GM18499 (cell line): ENCODE results near the gene TSC2.
"Not testable (repeated sequence)": the region's sequence is repeated elsewhere in the genome, so short reads cannot be mapped to it uniquely, and the experiment has no call there.

Experiments
- ATAC-seq: cut with Tn5 transposase; IDR thresholded peaks from one replicate; pipeline ENCODE4 v1.9.1; 2021; ENCODE audit warnings: moderate number of reproducible peaks; ENCODE audit not compliant: insufficient read depth, unreplicated experiment

Gene TSC2

GRCh38 chr16:2028620-2029220, 19.1 kb upstream of the TSC2 start:
- ATAC-seq = no peak

DNA sequence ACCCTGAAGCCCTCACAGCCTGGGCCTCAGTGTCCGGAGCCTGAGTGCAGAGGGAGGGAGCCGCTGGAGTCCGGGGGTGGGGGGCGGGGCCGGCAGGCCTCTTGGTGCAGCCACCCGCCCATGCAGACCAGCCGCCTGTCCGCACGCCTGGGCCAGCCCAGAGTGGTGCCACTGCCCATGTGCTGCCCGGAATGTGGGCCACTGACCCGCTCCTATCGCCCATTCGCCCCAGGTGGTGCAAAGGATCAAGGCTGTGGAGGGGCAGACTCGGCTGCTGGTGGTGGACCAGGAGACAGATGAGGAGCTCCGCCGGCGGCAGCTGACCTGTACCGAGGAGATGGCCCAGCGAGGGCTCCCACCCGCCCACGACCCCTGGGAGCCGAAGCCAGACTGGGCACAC, 18.4 kb upstream of the TSC2 start:
- no peak for ATAC-seq

DNA sequence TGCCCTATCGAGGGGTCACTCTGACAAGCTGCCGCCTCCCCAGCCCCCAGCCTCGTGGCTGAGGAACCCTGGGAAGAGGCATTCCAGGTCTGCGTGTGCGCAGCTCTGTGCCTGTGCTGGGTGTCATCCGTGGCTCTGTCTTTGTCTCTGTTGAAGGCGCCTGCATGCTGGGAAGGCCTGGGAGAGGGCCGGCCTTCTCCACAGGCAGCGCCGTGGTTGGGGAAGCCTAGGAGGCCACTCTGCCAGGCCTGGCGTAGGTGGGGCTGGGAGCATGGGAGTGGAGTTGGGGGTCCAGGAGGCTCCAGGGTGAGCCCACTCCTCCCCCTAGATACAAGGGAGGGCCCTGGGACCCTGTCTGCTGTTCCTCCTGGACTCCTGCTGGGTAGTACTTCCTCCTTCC, 17.7 kb upstream of the TSC2 start:
- no peak for ATAC-seq

- no peak for ATAC-seq
Observed at GRCh38 chr16:2031081-2031577, 16.7 kb upstream of the TSC2 start.

DNA sequence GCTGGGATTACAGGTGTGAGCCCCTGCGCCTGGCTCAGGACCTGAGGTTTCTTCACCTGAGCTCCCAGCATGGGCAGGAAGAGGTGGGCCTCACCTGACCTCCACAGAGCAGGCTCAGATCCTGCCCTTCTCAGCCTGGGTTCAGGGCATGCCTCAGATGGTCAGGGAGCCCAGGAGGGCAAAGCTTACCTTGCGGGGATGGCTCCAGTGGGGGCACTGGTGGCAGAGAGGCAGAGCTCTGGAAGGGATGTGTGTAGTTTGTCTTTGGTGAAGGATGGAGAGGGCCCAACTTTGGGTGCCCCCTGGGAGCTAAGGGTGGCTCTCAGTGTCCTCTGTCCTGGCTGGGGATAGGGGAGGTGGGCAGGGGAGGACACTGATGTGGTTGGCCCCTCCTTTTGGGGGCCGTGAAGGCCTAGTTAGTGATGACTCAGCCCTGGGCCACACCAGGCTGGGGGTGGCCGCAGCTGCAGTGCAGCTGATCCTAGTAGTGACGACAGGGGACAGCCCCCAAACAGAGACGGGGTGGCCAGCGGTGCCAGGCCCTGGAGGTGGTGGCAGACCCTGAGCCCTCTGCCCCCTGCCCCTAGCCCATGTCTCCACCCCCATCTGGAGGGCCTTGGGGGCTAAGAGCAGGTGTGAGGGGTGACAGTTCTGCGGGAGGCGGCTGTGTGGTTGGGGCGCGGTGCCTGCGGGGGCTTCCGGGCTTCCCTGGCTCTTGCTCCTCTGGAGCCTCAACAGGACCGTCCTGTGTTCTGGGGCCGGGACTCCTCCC, 15.3 kb upstream of the TSC2 start:
- ATAC-seq = no peak

GRCh38 chr16:2033057-2033908, 14.5 kb upstream of the TSC2 start:
- no peak for ATAC-seq

GRCh38 chr16:2033909-2034695, 13.7 kb upstream of the TSC2 start:
- not testable (repeated sequence) for ATAC-seq

- ATAC-seq = no peak
Observed at GRCh38 chr16:2034696-2035430, 12.9 kb upstream of the TSC2 start.

DNA sequence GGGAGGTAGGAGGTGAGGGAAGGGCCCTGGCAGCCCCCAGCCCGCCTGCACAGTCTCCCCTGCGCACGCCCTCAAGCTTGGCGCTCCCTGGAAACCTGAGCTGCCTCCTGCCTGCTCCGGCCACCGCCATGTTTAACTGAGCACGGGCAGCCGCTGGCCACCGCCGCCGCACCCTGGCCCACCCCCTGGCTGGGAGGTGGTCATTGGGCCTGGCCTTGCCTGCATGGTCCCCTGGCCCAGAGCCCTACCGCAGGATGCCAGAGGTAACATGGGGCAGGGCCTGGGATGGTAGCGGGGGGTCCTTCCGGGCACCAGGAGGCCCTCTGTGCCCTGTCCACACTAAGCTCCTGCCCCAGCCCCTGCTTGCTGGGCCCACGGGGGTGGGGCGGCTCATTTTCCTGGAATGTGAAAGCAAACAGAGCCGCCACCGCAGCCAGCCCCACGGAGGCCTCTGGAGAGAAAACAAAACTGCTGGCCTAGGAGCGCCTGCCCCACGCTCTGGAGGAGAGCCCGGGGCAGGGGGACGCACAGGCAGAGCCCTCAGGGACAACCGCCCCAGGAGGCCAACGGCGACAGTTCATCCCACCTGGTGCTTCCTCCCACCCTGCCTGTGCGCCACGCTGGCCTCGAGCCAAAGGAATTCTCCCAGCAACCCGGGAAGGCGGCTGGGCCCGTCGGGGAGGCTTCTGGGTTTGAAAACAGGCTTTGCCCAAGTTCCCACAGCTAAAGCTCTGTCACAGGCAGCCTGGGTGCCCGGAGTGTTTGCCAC, 12.2 kb upstream of the TSC2 start:
- ATAC-seq = no peak

- no peak for ATAC-seq
Observed at GRCh38 chr16:2036200-2036966, 11.4 kb upstream of the TSC2 start.

DNA sequence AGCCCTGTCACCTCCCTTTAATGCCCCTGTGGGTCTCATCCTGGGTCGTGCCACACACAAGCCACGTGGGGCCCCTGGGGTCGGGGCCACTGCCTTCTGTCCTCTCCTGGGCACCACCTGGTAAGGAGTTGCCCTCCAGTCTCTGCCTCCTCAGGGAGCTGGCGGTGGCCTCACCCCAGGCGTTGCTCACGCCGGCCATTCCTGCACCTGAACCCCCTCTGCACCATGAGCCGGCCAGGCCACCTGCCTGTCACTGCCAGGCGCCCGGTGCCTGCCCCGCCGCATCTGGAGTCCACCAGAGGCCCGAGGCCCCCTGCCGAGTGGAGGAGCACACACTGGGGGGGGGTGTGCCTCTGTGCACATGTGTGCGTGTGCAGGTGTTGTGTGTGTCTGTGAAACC, 10.7 kb upstream of the TSC2 start:
- no peak for ATAC-seq

DNA sequence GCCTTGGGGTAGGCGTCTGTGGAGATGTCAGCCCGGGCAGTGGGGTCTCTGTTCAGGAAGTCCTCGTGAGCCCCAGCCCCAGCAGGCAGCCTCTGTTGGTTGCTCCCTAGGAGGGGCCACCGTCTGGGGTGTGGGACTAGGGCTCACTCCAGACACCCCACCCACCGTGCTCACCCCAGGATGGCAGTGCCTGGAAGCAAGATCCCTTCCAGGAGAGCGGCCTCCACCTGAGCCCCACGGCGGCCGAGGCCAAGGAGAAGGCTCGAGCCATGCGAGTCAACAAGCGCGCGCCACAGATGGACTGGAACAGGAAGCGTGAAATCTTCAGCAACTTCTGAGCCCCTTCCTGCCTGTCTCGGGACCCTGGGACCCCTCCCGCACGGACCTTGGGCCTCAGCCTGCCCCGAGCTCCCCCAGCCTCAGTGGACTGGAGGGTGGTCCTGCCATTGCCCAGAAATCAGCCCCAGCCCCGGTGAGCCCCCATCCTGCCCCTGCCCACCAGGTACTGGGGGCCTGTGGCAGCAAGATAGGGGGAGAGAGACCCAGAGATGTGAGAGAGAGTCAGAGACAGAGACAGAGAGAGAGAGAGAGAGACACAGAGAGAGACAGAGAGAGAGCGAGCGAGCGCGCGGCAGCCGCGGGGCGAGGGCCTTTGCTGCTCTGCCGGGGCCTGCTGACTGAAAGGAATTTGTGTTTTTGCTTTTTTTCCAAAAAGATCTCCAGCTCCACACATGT, 10.0 kb upstream of the TSC2 start:
- ATAC-seq = no peak

DNA sequence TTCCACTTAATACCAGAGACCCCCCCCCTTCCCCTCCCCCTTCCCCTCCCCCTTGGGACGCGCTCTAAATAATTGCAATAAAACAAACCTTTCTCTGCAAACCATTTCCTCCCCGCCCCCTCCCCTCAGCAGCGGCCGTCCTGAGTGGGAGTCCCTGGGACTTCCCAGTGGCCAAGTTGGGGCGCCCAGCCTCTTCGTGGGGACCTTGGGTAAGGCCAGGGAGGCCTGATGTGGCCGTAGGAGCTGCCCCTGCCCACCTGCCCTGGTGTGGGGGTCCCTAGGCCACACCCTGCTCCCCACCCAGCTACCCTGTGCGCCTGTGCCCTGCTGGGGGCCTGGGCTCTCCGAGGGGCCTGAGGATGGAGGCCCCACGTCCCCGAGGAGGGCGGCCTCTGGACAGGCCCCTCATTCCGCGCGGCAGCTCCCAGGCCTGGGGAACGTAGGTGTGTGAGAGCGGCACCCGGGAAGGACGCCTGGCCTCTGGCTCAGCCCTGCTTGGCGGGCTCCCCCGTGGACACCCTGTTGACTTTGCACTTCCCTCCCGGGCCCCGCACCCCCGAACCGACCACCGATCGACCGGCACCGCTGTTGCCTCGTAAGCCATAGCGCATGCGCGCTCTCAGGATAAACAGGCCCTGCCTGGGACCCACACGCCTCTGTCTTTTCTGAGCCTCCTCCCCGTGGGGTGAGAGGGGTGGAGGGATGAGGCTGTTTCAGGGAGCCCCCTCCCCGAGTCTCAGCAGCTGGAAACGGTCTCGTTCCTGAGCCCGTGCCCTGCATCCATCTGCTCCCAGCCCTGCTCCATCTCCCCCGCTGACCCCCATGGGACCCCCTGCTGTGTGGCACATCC, 9.2 kb upstream of the TSC2 start:
- ATAC-seq = no peak

DNA sequence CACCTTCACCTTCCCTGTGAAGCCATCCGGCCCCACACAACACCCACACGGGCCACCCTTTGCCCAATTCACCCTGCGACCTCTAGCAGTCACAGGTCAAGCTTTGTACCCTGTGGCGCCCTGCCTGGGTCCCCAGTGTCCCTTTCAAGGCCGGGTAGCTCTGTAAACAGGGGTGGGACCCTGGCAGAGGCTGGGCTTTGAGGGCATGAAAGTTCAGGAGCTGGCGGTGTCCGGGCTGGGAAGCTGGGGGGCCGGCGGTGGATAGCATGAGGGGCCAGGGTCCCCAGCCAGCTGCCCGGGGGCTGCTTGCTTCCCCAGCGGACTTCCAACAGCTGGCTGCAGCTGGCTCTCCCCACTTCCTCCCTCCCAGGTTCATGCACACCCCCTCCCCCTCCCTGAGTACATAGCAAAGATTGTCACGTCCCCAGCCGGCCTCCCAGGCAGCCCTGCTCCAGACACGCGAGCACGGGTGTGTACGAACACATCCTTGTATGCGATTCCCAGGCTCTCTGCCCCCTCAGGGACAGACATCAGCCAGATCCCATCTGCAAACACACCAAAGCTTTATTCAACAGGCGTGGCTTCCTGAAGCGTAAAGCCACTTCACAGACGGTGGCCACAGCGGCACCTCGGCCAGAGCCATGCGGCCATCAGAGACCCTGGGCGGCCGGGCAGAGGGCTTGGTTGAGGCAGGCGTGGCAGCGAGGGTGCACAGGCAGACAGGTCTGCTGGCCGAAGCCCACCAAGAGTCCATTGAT, 8.3 kb upstream of the TSC2 start:
- no peak for ATAC-seq

DNA sequence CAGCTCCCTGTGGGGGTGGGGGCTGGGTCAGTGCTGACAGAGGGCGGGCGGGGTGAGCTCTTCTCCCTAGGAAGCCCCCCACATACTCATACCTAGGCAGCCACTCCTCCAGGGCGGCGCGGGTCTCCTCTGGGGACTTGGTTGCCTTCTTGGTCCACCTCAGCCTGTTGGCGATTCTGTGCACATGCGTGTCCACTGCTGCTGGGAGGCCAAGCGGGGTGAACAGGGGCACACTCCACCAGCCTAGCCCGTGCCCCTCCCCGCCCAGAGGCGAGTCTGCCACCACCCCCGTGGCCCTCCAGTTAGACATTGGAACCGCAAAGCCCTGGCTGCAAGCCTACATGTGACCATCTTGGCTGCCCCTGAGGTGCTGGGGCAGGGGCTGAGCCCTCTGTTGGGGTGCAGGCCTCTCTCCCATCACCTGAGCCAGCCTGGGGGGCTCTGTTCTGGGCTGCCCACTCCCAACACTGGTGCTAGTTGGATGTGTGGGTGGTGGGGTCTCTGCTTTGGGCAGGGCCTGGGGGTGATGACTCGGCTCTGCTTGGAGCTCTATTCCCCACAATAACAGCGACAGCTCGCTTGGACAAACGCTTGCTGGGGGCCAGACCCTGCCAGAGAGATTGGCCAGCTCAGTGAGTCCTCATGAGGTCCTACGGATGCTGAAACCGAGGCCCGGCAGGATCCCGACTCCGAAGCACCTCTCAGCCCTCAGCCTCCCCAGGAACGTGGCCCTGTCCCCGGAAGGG, 7.6 kb upstream of the TSC2 start:
- no peak for ATAC-seq
